HG03342 (cell line): ENCODE data around the gene PRRT2.
"Not testable (repeated sequence)": the region's sequence is repeated elsewhere in the genome, so short reads cannot be mapped to it uniquely, and the experiment has no call there.

Source experiments
- ATAC-seq: cut with Tn5 transposase; IDR thresholded peaks from one replicate; pipeline ENCODE4 v1.9.1; 2021; ENCODE audit warnings: mild to moderate bottlenecking, moderate library complexity; ENCODE audit not compliant: unreplicated experiment

Gene PRRT2

DNA sequence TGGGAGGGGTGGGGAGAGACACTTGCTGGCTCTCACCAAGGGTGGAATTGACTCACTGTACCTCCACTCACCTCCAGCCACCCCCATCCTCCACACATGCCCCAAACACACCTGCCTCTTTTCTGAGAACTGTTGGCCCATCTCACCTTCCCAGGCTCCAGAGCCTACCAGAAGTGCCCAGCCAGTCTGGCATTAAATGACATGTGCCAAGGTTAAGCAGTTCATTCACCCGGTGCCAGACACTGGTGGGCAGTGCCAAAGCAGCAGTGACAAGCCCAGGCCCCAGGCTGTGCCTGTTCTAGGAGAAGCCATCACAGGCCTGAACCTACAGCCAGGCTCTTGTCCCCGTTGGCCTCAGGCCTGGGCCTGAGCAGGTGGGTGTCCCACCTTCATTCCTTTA, 19.5 kb downstream of the PRRT2 start:
- ATAC-seq: no peak

GRCh38 chr16:29833219-29833618, 21.2 kb downstream of the PRRT2 start:
- not testable (repeated sequence) for ATAC-seq

DNA sequence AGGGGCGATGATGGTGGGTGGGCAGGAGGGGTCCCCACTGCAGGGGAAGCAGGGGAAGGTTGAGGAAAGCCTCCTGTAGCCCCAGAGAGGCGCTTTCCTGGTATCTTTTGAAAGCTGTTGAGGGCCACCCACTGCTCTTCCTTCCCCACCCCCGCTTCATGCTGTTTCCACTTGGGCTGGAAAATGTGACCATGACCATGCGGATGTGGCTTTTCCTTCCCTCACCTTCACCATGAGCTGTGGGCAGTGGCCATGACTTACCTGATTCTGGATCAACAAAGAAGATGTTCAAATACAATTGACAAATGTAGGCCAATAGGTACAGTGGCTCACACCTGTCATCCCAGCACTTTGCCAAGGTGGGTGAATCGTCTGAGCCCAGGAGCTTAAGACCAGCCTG, 22.1 kb downstream of the PRRT2 start:
- ATAC-seq: no peak

- no peak for ATAC-seq
Measured at GRCh38 chr16:29835926-29836325, 23.9 kb downstream of the PRRT2 start.

- no peak for ATAC-seq
Measured at GRCh38 chr16:29836623-29837022, 24.6 kb downstream of the PRRT2 start.

DNA sequence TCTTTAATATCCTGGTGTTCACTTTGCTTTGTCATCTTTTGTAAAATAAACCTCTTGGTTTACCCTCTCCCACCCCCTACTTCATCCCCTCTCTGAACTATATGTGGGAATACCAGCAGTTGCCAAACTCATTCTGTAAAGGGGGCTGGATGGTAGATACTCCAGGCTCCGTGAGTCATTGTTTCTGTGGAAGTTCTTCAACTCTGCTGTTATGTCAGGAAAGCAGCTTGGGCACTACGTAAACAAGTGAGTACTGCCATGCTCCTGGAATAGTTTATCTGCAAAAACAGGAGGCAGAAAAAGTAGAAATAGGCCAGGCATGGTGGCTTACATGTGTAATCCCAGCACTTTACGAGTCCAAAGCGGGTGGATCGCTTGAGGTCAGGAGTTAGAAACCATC, 25.8 kb downstream of the PRRT2 start:
- no peak for ATAC-seq

DNA sequence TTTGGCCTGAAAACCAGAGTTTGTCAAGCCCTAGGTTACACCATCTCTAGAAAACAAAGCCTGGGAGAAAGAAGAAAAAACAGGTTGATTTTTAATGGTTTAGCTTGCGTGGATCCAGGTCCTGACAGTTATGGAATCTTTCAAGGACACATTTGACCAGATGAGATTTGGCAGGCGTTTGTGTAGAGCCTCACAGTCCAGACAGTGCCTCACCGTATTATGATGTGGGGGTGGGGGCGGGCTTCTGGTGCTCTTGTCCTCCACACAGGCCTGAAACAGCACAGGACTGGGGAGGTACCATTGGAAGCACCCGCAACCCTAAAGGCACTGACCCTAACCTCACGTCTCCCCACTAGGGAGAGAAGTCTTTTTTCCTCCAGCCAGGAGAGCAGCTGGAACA, 27.8 kb downstream of the PRRT2 start:
- no peak for ATAC-seq

GRCh38 chr16:29840240-29840639, 28.2 kb downstream of the PRRT2 start:
- no peak for ATAC-seq

- no peak for ATAC-seq
Measured at GRCh38 chr16:29841631-29842030, 29.6 kb downstream of the PRRT2 start.

- ATAC-seq: no peak
Measured at GRCh38 chr16:29842732-29843346, 30.8 kb downstream of the PRRT2 start.

DNA sequence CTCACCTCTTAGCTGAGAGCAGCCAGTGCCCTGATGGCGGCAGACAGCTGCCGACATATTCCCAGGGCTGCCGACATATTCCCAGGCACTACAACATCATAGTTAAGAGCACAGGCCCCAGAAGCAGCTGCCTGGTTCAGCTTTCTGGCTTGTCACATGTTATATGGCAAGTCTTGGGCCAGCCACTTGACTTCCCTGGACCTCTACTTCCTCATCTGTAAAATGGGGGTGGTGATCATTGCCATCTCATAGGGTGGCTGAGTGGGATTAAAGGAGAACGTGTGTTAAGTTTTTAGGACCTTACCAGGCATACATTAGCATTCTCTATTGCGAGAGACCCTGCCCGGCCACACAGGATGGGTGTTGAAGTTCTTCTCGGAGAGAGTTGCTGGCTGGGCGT, 31.9 kb downstream of the PRRT2 start:
- no peak for ATAC-seq

GRCh38 chr16:29844575-29845331, 32.8 kb downstream of the PRRT2 start:
- ATAC-seq: no peak

DNA sequence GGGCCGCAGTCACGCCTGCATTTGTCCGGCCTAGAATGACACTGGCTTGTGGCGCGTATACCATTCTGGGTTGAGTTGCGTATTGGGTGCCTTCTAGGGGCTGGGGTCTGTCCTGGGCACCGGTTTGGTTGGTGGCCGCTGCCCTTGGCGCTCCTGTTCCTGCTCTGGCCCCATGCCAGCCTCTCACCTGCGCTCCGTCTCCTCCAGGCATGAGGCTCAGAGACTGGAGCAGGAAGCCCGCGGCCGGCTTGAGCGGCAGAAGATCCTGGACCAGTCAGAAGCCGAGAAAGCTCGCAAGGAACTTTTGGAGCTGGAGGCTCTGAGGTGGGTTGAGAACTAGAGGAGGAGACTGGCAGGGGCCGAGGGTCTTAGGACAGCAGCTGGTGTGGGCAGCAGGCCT, 33.7 kb downstream of the PRRT2 start:
- ATAC-seq: no peak

GRCh38 chr16:29848420-29849297, 36.7 kb downstream of the PRRT2 start:
- ATAC-seq: no peak

DNA sequence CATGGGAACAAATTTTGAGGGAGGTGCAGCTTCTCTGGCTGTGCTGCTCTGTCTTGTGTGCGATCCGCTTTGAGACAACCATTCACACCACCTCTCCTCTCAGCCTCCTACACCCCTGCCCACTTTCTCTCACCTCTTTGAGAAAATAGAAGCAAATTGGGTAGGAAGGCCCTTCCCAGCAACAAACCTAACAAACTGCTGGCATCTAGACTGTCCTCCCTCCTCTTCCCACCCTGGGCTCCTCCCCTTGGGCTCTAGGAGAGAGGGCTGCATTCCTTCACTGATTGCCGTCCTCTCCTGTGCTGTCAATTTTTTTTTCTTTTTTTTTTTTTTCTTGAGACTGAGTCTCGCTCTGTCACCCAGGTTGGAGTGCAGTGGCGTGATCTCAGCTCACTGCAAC, 37.5 kb downstream of the PRRT2 start:
- ATAC-seq: no peak

- no peak for ATAC-seq
Measured at GRCh38 chr16:29850998-29851397, 39.0 kb downstream of the PRRT2 start.

GRCh38 chr16:29852654-29853053, 40.7 kb downstream of the PRRT2 start:
- ATAC-seq: no peak

GRCh38 chr16:29854520-29855100, 42.6 kb downstream of the PRRT2 start:
- no peak for ATAC-seq

DNA sequence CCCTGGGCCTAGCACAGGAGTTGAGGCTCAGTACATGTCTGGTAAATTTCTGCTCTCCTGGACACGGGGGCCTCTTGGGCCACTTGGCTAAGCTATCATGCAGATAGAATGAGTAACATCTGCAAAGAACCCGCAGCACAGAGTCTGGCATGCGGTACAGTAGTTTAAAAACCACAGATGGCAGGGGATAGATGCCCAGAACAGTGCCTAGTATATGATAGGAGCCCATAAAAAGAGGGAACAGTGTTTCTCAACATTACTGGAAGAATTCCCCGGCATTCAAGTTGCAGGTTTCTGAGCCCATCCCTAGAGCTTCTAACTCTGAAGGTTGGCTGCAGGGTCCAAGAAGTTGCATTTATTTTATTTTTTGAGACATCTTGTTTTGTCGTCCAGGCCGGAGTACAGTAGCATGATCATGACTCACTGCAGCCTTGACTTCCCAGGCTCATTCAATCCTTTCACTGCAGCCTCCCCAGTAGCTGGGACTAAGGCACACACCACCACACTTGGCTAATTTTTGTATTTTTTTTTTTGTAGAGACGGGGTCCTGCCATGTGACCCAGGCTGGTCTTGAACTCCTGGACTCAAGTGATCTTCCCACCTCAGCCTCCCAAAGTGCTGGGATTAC, 45.3 kb downstream of the PRRT2 start:
- ATAC-seq: no peak

DNA sequence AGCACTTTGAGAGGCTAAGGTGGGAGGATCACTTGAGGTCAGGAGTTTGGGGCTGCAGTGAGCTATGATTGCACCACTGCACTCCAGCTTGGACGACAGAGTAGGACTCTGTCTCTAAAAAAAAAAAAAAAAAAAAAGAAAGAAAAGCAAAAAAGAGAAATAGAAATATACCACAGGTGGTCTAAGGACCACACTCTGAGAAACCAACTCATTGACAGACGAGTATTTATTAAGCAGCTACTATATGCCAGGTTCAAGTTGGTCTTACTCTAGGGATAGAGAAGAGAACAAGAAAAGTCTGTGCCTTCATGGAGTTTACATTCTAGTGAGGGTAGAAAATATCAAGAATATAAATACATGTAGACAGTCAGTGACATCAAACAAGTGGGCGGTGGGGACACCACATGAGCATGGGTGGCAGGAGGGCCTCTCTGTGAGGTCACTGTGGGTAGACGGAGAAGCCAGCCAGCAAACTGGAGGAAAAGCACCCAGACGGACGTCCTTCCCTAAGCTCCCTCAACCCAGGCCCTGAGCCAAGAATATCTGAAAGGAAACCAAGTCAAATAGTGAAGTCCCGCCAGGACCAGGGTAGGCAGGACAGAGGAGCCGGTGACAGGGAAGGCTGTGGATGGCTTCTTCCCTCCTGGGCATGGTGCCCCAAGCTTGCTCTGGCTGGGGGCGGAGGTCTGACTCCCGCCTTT, 46.3 kb downstream of the PRRT2 start:
- ATAC-seq: no peak
